Measurements from ENCODE around the gene FREM1. TPM values are rescaled to one million over a fixed set of nuclear protein-coding genes. Genes with fewer than 3 reads are reported as not detected.

Gene FREM1
- total RNA-seq, 1 donor from 2014 or later, result 4.3 TPM

- Histone ChIP-seq H3K36me3 (no peaks in the 10 kb centered on the region), H3K4me3 (no peak overlapping the region), H3K27ac (no peak overlapping the region), H3K4me1 (no peaks in the 10 kb centered on the region), H3K27me3 (ENCODE audit: low read depth) (no peaks in the 10 kb centered on the region), H3K9me3 (no peaks in the 10 kb centered on the region)
- ATAC-seq (no peak), DNase-seq (no peak)
- intact Hi-C loops (cut with DNase I), result no loop called here
- no peak for TF ChIP-seq CTCF (IDR thresholded peaks at IDR 0.05)
Measured at GRCh38 chr9:14812806-14813205, 97.4 kb downstream of the FREM1 start.

- Histone ChIP-seq H3K9me3 (no peaks in the 10 kb centered on the region), H3K27me3 (ENCODE audit: low read depth) (no peaks in the 10 kb centered on the region), H3K36me3 (no peaks in the 10 kb centered on the region), H3K4me1 (no peaks in the 10 kb centered on the region), H3K27ac (no peak overlapping the region), H3K4me3 (no peak overlapping the region)
- TF ChIP-seq CTCF (IDR thresholded peaks at IDR 0.05), result no peak
- no peak for DNase-seq
- intact Hi-C loops (cut with DNase I), result no loop called here
- ATAC-seq, result no peak
Measured at GRCh38 chr9:14811844-14812243, 98.4 kb downstream of the FREM1 start.

GRCh38 chr9:14806941-14807520, 103.2 kb downstream of the FREM1 start:
- no peak overlapping the region for H3K4me3 ChIP-seq
- intact Hi-C loops (cut with DNase I), result no loop called here
- DNase-seq (no peak), ATAC-seq (no peak)
- TF ChIP-seq CTCF (IDR thresholded peaks at IDR 0.05), result no peak
- no peak overlapping the region for H3K27ac ChIP-seq
- no peaks in the 10 kb centered on the region for H3K27me3 ChIP-seq (ENCODE audit: low read depth)
- no peaks in the 10 kb centered on the region for H3K9me3 ChIP-seq
- no peaks in the 10 kb centered on the region for H3K4me1 ChIP-seq
- H3K36me3 ChIP-seq, result no peaks in the 10 kb centered on the region

- H3K36me3 ChIP-seq, result no peaks in the 10 kb centered on the region
- no peaks in the 10 kb centered on the region for H3K27me3 ChIP-seq (ENCODE audit: low read depth)
- H3K9me3 ChIP-seq, result no peaks in the 10 kb centered on the region
- no peak for TF ChIP-seq CTCF (IDR thresholded peaks at IDR 0.05)
- intact Hi-C loops (cut with DNase I), result no loop called here
- H3K4me1 ChIP-seq, result no peaks in the 10 kb centered on the region
- no peak overlapping the region for H3K4me3 ChIP-seq
- no peak overlapping the region for H3K27ac ChIP-seq
- ATAC-seq, result no peak
- DNase-seq, result no peak
Measured at GRCh38 chr9:14799030-14799429, 111.2 kb downstream of the FREM1 start.

- H3K9me3 ChIP-seq, result no peaks in the 10 kb centered on the region
- H3K4me1 ChIP-seq, result no peaks in the 10 kb centered on the region
- no peaks in the 10 kb centered on the region for H3K27me3 ChIP-seq (ENCODE audit: low read depth)
- H3K36me3 ChIP-seq, result no peaks in the 10 kb centered on the region
- ATAC-seq, result no peak
- intact Hi-C loops (cut with DNase I), result no loop called here
- no peak for TF ChIP-seq CTCF (IDR thresholded peaks at IDR 0.05)
- DNase-seq, result no peak
- H3K27ac ChIP-seq, result no peak overlapping the region
- no peak overlapping the region for H3K4me3 ChIP-seq
Measured at GRCh38 chr9:14797435-14797834, 112.8 kb downstream of the FREM1 start.

- TF ChIP-seq CTCF (IDR thresholded peaks at IDR 0.05), result no peak
- H3K36me3 ChIP-seq, result no peaks in the 10 kb centered on the region
- ATAC-seq, result no peak
- no peaks in the 10 kb centered on the region for H3K27me3 ChIP-seq (ENCODE audit: low read depth)
- intact Hi-C loops (cut with DNase I), result no loop called here
- no peaks in the 10 kb centered on the region for H3K9me3 ChIP-seq
- no peak overlapping the region for H3K4me3 ChIP-seq
- DNase-seq, result no peak
- no peaks in the 10 kb centered on the region for H3K4me1 ChIP-seq
- H3K27ac ChIP-seq, result no peak overlapping the region
Measured at GRCh38 chr9:14793389-14793788, 116.8 kb downstream of the FREM1 start.

All from lower lobe of right lung (tissue), 2 donors.